PFSK-1 (cell line): Measurements from ENCODE around the gene TRIP11.

Source experiments
- POLR2AphosphoS5 ChIP-seq: IDR thresholded peaks from 2 replicates; pipeline ENCODE4 v1.6.1; 2012; ENCODE audit warnings: low read depth, mild to moderate bottlenecking, control low read depth, low read length, moderate library complexity
- SIN3A ChIP-seq: IDR thresholded peaks from 2 replicates; pipeline ENCODE4 v1.6.1; 2012; ENCODE audit warnings: mild to moderate bottlenecking, low read length, moderate library complexity, borderline replicate concordance; ENCODE audit not compliant: insufficient read depth

- TF ChIP-seq POLR2AphosphoS5 = no peak
- no peak for TF ChIP-seq SIN3A
Observed at GRCh38 chr14:91961297-91962220, 78.3 kb downstream of the TRIP11 start.
